T-helper 2 cell (primary cell): ENCODE data around the gene LIPC.

Experiments used
- DNase-seq, 5 experiments: peaks; one replicate each; pipeline versions ENCODE4 v3.0.0 to v3.0.0-alpha.2; 2012 to 2022
- total RNA-seq, 2 donors: gene quantifications; one replicate each; lab custom pipeline; 2026; lab: John Stamatoyannopoulos, UW

Gene LIPC
- 0.31 to 0.74 reads per million in 2 donors for total RNA-seq

- DNase-seq, result no peak
Observed at GRCh38 chr15:58431221-58432149, at the start of gene LIPC. Gene LIPC (plus strand): TSS chr15:58431991. CDS start chr15:58432033, 42 bp downstream.

- DNase-seq, result peak in 1 of 5 experiments; percentile 7
Observed at GRCh38 chr15:58383876-58384275, 47.9 kb upstream of the LIPC start.

- DNase-seq, result no peak
Observed at GRCh38 chr15:58384667-58385066, 47.1 kb upstream of the LIPC start.

- DNase-seq, result no peak
Observed at GRCh38 chr15:58386081-58386480, 45.7 kb upstream of the LIPC start.

- DNase-seq, result no peak
Observed at GRCh38 chr15:58386641-58387040, 45.1 kb upstream of the LIPC start.

GRCh38 chr15:58387130-58387529 is 44.7 kb upstream of the LIPC start:
- no peak for DNase-seq

- DNase-seq, result no peak
Observed at GRCh38 chr15:58388211-58388610, 43.6 kb upstream of the LIPC start.

- DNase-seq, result no peak
Observed at GRCh38 chr15:58390118-58390517, 41.7 kb upstream of the LIPC start.

- no peak for DNase-seq
Observed at GRCh38 chr15:58390655-58391054, 41.1 kb upstream of the LIPC start.

GRCh38 chr15:58391088-58391487 is 40.7 kb upstream of the LIPC start:
- no peak for DNase-seq

- DNase-seq, result no peak
Observed at GRCh38 chr15:58392141-58392540, 39.6 kb upstream of the LIPC start.

GRCh38 chr15:58392611-58393161 is 39.1 kb upstream of the LIPC start:
- no peak for DNase-seq

GRCh38 chr15:58393241-58393662 is 38.5 kb upstream of the LIPC start:
- no peak for DNase-seq

- no peak for DNase-seq
Observed at GRCh38 chr15:58396181-58396580, 35.6 kb upstream of the LIPC start.

- DNase-seq, result no peak
Observed at GRCh38 chr15:58398071-58398470, 33.7 kb upstream of the LIPC start.

- no peak for DNase-seq
Observed at GRCh38 chr15:58398643-58399042, 33.1 kb upstream of the LIPC start.

GRCh38 chr15:58399739-58400138 is 32.1 kb upstream of the LIPC start:
- DNase-seq, result no peak

- no peak for DNase-seq
Observed at GRCh38 chr15:58401276-58401675, 30.5 kb upstream of the LIPC start.

GRCh38 chr15:58401991-58402649 is 29.7 kb upstream of the LIPC start:
- DNase-seq, result no peak

- no peak for DNase-seq
Observed at GRCh38 chr15:58403581-58403980, 28.2 kb upstream of the LIPC start.

- DNase-seq, result no peak
Observed at GRCh38 chr15:58404020-58404419, 27.8 kb upstream of the LIPC start.

- no peak for DNase-seq
Observed at GRCh38 chr15:58404722-58405121, 27.1 kb upstream of the LIPC start.

- no peak for DNase-seq
Observed at GRCh38 chr15:58405865-58406264, 25.9 kb upstream of the LIPC start.

GRCh38 chr15:58406811-58407210 is 25.0 kb upstream of the LIPC start:
- no peak for DNase-seq
